Esophagus muscularis mucosa (tissue), 4 donors: ENCODE results near the gene BAIAP2. TPM values are rescaled to one million over a fixed set of nuclear protein-coding genes. Genes with fewer than 3 reads are reported as not detected.

Experiments used
- DNase-seq: peaks from one replicate; pipeline ENCODE4 v3.0.0-alpha.2; 2017; ENCODE audit errors: extremely low spot score
- H3K27ac ChIP-seq, 4 donors: fragments of 200-600 bp; sonication (generic); replicated peaks in 1 of 4; 1 replicate in 3 of 4; 2 replicates in 1 of 4; pipeline ENCODE4 v1.5.1; 2016 to 2019; ENCODE audit warnings: mild to moderate bottlenecking in 1 of 4
- H3K27me3 ChIP-seq, 4 donors: fragments of 200-600 bp; sonication (generic); one replicate each; pipeline versions ENCODE4 v1.5.1 to v1.6.0; 2016 to 2019
- H3K36me3 ChIP-seq, 4 donors: fragments of 200-600 bp; sonication (generic); one replicate each; pipeline ENCODE4 v1.5.1; 2016 to 2019
- H3K4me1 ChIP-seq, 4 donors: fragments of 200-600 bp; sonication (generic); one replicate each; pipeline ENCODE4 v1.5.1; 2016 to 2019
- H3K4me3 ChIP-seq, 4 donors: fragments of 200-600 bp; sonication (generic); 1 replicate in 2 of 4; 2 replicates in 2 of 4; pipeline ENCODE4 v1.5.1; 2016 to 2019; ENCODE audit warnings: mild to moderate bottlenecking in 4 of 4, moderate library complexity in 1 of 4
- H3K9me3 ChIP-seq, 4 donors: fragments of 200-600 bp; sonication (generic); 1 replicate in 3 of 4; 2 replicates in 1 of 4; pipeline ENCODE4 v1.5.1; 2016 to 2019
- CTCF ChIP-seq, 3 experiments: fragments of 200-600 bp in 2 of 3; fragments of 450-650 bp in 1 of 3; sonication (generic) in 2 of 3; IDR thresholded peaks; one replicate each; pipeline ENCODE4 v1.5.1; 2017 to 2019; ENCODE audit warnings: antibody characterized with exemption in 3 of 3, mild to moderate bottlenecking in 2 of 3, moderate library complexity in 1 of 3
- EP300 ChIP-seq: sonication (generic); formaldehyde crosslinking; IDR thresholded peaks from one replicate; pipeline ENCODE4 v1.6.1; 2017; ENCODE audit warnings: antibody characterized with exemption
- POLR2A ChIP-seq: fragments of 450-650 bp; IDR thresholded peaks from one replicate; pipeline ENCODE4 v1.6.1; 2017; ENCODE audit warnings: antibody characterized with exemption, moderate library complexity, mild to moderate bottlenecking, low read depth
- POLR2AphosphoS5 ChIP-seq, 2 donors: sonication (generic); formaldehyde crosslinking; IDR thresholded peaks; one replicate each; pipeline ENCODE4 v1.6.1; 2017; ENCODE audit warnings: antibody characterized with exemption in 2 of 2
- WGBS: methylation state at CpG from one replicate; pipeline ENCODE4 v1.1.5; 2018; 5-methylcytosine and 5-hydroxymethylcytosine counted together
- intact Hi-C: fragments of 100-400 bp; cut with DNase I; formaldehyde crosslinking; loops from one replicate; pipeline ENCODE4 v1.15.1; 2023
- total RNA-seq, 4 donors: library from RNA; depleted of rRNA; stranded (reverse); fragments of >200 nt; gene quantifications; one replicate each; pipeline versions ENCODE4 v1.1.0 to v1.2.1, GENCODE V29; 2016

The BAIAP2 gene
- total RNA-seq, 4 donors from 2014 or later, result 31.1 to 54.5 (median 36.7) TPM

GRCh38 chr17:81156866-81157805 lies 122.2 kb downstream of the BAIAP2 start:
- WGBS, result 97% methylated on average over 31 of the region's 38 CpGs
- no peaks in the 10 kb centered on the region for H3K36me3 ChIP-seq
- peaks cover 0 to 4% (median 0%) of the 10 kb centered on the region in 4 donors for H3K27me3 ChIP-seq
- peaks cover 0 to 19% (median 7%) of the 10 kb centered on the region in 4 donors for H3K4me1 ChIP-seq
- DNase-seq, result no peak
- TF ChIP-seq EP300, result no peak
- no peak for TF ChIP-seq CTCF (IDR thresholded peaks at IDR 0.05)
- no peak for TF ChIP-seq POLR2AphosphoS5 (IDR thresholded peaks at IDR 0.05)
- no peak for TF ChIP-seq POLR2A
- no peak overlapping the region for H3K27ac ChIP-seq
- intact Hi-C loops, result no loop called here
- H3K4me3 ChIP-seq, result no peak overlapping the region
- H3K9me3 ChIP-seq, result no peaks in the 10 kb centered on the region

GRCh38 chr17:81157848-81158687 lies 123.1 kb downstream of the BAIAP2 start:
- WGBS, result 89% methylated on average over 21 of the region's 39 CpGs
- DNase-seq, result no peak
- TF ChIP-seq POLR2AphosphoS5 (IDR thresholded peaks at IDR 0.05), result no peak
- no peak for TF ChIP-seq CTCF (IDR thresholded peaks at IDR 0.05)
- no peak for TF ChIP-seq EP300
- no peak for TF ChIP-seq POLR2A
- peaks cover 0 to 18% (median 7%) of the 10 kb centered on the region in 4 donors for H3K4me1 ChIP-seq
- H3K9me3 ChIP-seq, result no peaks in the 10 kb centered on the region
- no peak overlapping the region for H3K27ac ChIP-seq
- intact Hi-C loops, result no loop called here
- H3K4me3 ChIP-seq, result no peak overlapping the region
- no peaks in the 10 kb centered on the region for H3K36me3 ChIP-seq
- peaks cover 0 to 4% (median 0%) of the 10 kb centered on the region in 4 donors for H3K27me3 ChIP-seq

- 92% methylated on average over 36 of the region's 43 CpGs for WGBS
- no peak overlapping the region for H3K27ac ChIP-seq
- H3K36me3 ChIP-seq, result no peaks in the 10 kb centered on the region
- no peak overlapping the region for H3K4me3 ChIP-seq
- peaks cover 0 to 12% (median 7%) of the 10 kb centered on the region in 4 donors for H3K4me1 ChIP-seq
- peaks cover 0 to 4% (median 0%) of the 10 kb centered on the region in 4 donors for H3K27me3 ChIP-seq
- TF ChIP-seq EP300 (no peak), CTCF (IDR thresholded peaks at IDR 0.05) (no peak), POLR2A (no peak), POLR2AphosphoS5 (IDR thresholded peaks at IDR 0.05) (no peak)
- intact Hi-C loops, result no loop called here
- no peaks in the 10 kb centered on the region for H3K9me3 ChIP-seq
- DNase-seq, result no peak
These were observed 124.0 kb downstream of the BAIAP2 start for GRCh38 chr17:81158688-81159590.

GRCh38 chr17:81159611-81160265 lies 124.8 kb downstream of the BAIAP2 start:
- TF ChIP-seq POLR2AphosphoS5 (IDR thresholded peaks at IDR 0.05) (no peak), EP300 (no peak), POLR2A (no peak)
- Histone ChIP-seq H3K27ac (peak overlapping the region in 1 of 4 donors; percentile 30), H3K4me1 (peaks cover under 1 to 17% (median 13%) of the 10 kb centered on the region in 4 donors), H3K9me3 (no peaks in the 10 kb centered on the region), H3K4me3 (peak overlapping the region; percentile 34 to 48 (median 38)), H3K36me3 (no peaks in the 10 kb centered on the region), H3K27me3 (peaks cover 0 to 4% (median 0%) of the 10 kb centered on the region in 4 donors)
- no peak for DNase-seq
- WGBS, result 92% methylated on average over 9 of the region's 25 CpGs
- intact Hi-C loops, result no loop called here
